Stomach smooth muscle (tissue), 2 donors: Measurements from ENCODE around the gene PPP1R12C.

Experiments used
- H3K27ac ChIP-seq: one replicate; pipeline ENCODE4 v1.7.0; 2013; ENCODE audit warnings: mild to moderate bottlenecking, low read length, inconsistent platforms
- H3K27me3 ChIP-seq, 2 donors: one replicate each; pipeline ENCODE4 v1.7.0; 2013; ENCODE audit warnings: low read length in 2 of 2; ENCODE audit not compliant: insufficient read depth in 2 of 2, control insufficient read depth in 1 of 2
- H3K36me3 ChIP-seq, 2 donors: one replicate each; pipeline ENCODE4 v1.7.0; 2013; ENCODE audit warnings: low read length in 2 of 2; ENCODE audit not compliant: control insufficient read depth in 2 of 2, insufficient read depth in 2 of 2
- H3K4me1 ChIP-seq: one replicate; pipeline ENCODE4 v1.7.0; 2013; ENCODE audit warnings: low read length; ENCODE audit not compliant: control insufficient read depth, insufficient read depth
- H3K4me3 ChIP-seq, 2 donors: one replicate each; pipeline ENCODE4 v1.7.0; 2013; ENCODE audit warnings: low read length in 2 of 2
- H3K9ac ChIP-seq, 2 donors: one replicate each; pipeline ENCODE4 v1.7.0; 2013; ENCODE audit warnings: low read length in 2 of 2, mild to moderate bottlenecking in 1 of 2
- H3K9me3 ChIP-seq, 2 donors: one replicate each; pipeline ENCODE4 v1.7.0; 2013; ENCODE audit warnings: low read length in 2 of 2; ENCODE audit not compliant: control insufficient read depth in 2 of 2
- donor health status: healthy.
- donor health status: Pancreatic carcinoma.

The PPP1R12C gene

DNA sequence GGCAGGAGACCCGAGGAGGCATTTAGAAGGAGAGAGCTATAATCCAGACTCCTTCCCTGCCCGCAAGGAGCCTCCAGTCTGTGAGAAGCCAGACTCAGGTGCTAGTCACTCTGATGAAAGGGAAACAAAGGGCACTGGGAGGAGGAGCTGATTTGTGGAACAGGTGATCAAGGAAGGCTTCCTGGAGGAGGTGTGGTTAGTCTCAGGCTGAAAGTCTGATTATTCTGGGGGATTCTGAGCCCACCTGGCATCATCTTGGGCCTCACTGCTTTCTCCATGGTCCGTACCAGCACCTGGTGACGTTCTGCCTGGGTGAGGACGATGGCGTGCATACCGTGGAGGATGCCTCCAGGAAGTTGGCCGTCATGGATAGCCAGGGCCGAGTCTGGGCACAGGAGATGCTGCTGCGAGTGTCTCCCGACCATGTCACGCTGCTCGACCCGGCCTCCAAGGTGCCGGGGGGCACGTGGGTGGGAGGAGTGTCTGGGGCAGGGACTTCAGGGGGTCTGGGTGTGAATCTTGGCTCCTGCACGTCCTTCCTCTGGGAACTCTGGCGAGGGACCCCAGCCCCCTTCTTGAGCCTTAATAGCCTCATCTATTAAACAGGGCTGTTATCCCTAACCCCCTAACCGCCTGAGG is 37.9 kb downstream of the PPP1R12C start:
- no peak overlapping the region for H3K27ac ChIP-seq
- H3K9ac ChIP-seq: no peak overlapping the region
- peaks cover 24% of the 10 kb centered on the region for H3K4me1 ChIP-seq
- peaks cover 59 to 70% of the 10 kb centered on the region in 2 donors for H3K27me3 ChIP-seq
- no peaks in the 10 kb centered on the region for H3K9me3 ChIP-seq
- no peaks in the 10 kb centered on the region for H3K36me3 ChIP-seq
- no peak overlapping the region for H3K4me3 ChIP-seq

DNA sequence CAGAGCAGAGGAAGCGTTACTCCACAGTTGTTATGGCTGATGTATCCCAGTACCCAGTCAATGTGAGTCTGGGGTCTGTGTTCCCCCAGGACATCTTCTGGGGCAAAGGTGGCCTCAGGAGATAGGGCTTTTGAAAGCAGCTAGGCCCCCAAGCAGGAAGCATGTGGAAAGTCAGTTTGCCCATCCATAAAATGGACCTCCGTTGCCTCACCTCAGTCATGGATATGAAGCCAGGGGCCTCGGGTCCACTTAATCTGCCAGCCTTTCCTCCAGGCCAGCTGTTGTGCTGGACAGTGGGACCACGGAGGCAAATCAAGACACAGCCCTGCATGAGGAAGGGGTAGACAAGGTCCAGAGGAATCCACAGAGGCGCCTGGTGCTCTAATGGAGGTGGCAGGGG is 38.4 kb downstream of the PPP1R12C start:
- Histone ChIP-seq H3K27ac (no peak overlapping the region), H3K27me3 (peaks cover 57 to 65% of the 10 kb centered on the region in 2 donors), H3K4me1 (peaks cover 24% of the 10 kb centered on the region)

DNA sequence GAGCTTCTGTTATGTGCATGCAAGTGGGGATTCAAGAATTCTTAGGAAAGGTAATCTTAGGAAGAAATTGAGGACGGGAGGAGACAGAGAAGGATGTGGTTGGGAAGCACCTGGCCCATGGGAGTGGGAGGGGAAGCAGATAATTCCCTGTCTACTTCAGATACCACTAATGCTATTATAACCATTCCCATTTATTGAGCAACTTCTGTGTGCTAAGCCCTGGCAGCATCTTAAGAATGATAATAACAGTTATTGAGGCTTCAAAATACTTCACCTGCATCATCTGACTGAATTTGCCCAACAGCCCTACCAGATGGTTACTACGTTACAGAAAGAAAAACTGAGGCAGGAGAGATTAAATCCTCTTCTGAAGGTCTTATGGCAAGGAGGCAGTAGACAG is 40.3 kb downstream of the PPP1R12C start:
- no peak overlapping the region for H3K4me3 ChIP-seq
- peaks cover 19% of the 10 kb centered on the region for H3K4me1 ChIP-seq
- no peak overlapping the region for H3K27ac ChIP-seq
- H3K9ac ChIP-seq: no peak overlapping the region
- peaks cover 4 to 5% of the 10 kb centered on the region in 2 donors for H3K9me3 ChIP-seq
- H3K27me3 ChIP-seq: peaks cover 42 to 50% of the 10 kb centered on the region in 2 donors
- H3K36me3 ChIP-seq: no peaks in the 10 kb centered on the region

More for the DNA sequence above, 38.4 kb downstream of the PPP1R12C start:
- no peaks in the 10 kb centered on the region for H3K36me3 ChIP-seq
- H3K4me3 ChIP-seq: no peak overlapping the region
- H3K9me3 ChIP-seq: no peaks in the 10 kb centered on the region
- H3K9ac ChIP-seq: no peak overlapping the region

- Histone ChIP-seq H3K9ac (no peak overlapping the region), H3K27me3 (peaks cover 40 to 50% of the 10 kb centered on the region in 2 donors), H3K4me3 (no peak overlapping the region)
Measured at GRCh38 chr19:55076321-55076720, 41.1 kb downstream of the PPP1R12C start.

DNA sequence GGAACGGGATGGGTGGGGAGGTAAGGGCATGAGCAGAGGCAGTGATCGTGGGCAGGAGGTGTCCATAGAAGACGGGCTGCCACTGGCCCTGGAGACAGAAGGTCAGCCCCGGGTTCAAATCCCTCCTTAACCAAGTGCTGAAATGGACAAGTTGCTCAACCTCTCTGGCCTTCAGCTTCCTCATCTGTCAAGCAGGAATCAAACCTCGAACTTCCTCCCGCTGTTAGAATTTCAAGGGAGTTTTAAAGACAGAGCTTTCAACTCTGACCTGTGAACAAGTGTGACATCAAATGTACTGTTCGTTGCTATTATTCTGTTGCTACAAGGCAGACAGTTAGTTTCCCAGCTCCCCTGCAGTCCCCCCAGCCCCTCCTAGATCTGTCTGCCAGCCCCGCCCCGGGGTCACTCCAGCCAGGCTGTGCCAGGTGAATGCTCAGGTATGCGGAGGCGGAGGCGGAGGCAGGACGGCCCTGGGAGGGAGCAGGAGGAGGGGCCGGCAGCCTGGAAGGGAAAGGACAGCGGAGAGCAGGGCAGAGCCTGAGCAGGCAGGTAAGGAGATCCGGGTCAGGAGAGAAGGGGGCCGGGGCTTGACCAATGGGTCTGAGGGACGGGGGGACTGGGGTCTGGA is 42.0 kb downstream of the PPP1R12C start, which contains the start of gene EPS8L1:
TSS of gene EPS8L1 (plus strand) at position 499 of the 628 bp plus-strand sequence. CDS start 576 bp downstream, outside the sequence.
- Histone ChIP-seq H3K36me3 (no peaks in the 10 kb centered on the region), H3K4me3 (no peak within 1 kb of the TSS), H3K27ac (no peak within 1 kb of the TSS), H3K4me1 (peaks cover 4% of the 10 kb centered on the region), H3K27me3 (peaks cover 42 to 50% of the 10 kb centered on the region in 2 donors), H3K9ac (no peak within 1 kb of the TSS), H3K9me3 (peaks cover 4 to 5% of the 10 kb centered on the region in 2 donors)

More at GRCh38 chr19:55076321-55076720, 41.1 kb downstream of the PPP1R12C start:
- Histone ChIP-seq H3K36me3 (no peaks in the 10 kb centered on the region), H3K27ac (no peak overlapping the region), H3K4me1 (peaks cover 12% of the 10 kb centered on the region), H3K9me3 (peaks cover 4 to 5% of the 10 kb centered on the region in 2 donors)

DNA sequence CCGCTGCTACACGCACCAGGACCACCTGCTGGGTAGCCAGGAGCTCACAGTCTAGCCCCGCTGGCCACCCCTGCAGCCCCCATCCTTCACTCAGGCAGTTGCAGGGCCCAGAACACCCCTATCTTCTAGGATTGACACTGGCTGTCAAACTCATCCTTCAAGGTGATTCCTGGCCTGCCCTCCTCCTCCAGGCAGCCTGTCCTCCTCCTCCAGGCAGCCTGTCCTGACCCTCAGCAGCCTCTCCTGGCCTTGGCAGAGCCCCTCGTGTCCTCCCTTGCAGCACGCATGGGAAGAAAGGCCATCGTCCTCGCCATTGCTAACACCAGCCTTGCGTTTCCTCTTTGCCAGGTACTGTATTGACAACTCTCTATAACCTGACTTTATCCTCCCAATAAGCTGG is 45.5 kb downstream of the PPP1R12C start:
- Histone ChIP-seq H3K9ac (no peak overlapping the region), H3K36me3 (no peaks in the 10 kb centered on the region), H3K4me3 (no peak overlapping the region), H3K27me3 (peaks cover 43% of the 10 kb centered on the region in 2 donors), H3K4me1 (peaks cover 3% of the 10 kb centered on the region), H3K9me3 (peaks cover 4 to 8% of the 10 kb centered on the region in 2 donors), H3K27ac (no peak overlapping the region)

DNA sequence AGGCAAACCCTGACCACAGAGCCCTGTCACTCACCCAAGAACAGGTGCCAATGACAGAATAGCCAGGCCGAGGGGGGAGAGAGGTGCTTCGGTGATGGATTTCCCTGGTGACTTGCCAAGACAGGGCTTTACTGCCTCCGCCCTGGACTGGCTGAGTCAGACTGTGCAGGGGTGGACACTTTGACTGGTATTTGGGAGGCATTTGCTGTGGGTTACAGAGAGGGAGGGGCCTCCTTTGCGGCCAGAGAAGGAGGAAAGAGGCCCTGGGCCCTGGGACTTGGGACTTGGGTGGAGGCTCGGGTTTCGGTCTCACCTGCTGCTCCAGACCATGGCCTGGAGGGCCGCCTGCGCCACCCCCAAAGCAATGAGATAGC is 46.3 kb downstream of the PPP1R12C start:
- H3K9me3 ChIP-seq: peaks cover 4 to 8% of the 10 kb centered on the region in 2 donors
- no peak overlapping the region for H3K9ac ChIP-seq
- H3K27ac ChIP-seq: no peak overlapping the region
- peaks cover 40 to 42% of the 10 kb centered on the region in 2 donors for H3K27me3 ChIP-seq
- peaks cover 3% of the 10 kb centered on the region for H3K4me1 ChIP-seq
- H3K4me3 ChIP-seq: no peak overlapping the region
- H3K36me3 ChIP-seq: no peaks in the 10 kb centered on the region

DNA sequence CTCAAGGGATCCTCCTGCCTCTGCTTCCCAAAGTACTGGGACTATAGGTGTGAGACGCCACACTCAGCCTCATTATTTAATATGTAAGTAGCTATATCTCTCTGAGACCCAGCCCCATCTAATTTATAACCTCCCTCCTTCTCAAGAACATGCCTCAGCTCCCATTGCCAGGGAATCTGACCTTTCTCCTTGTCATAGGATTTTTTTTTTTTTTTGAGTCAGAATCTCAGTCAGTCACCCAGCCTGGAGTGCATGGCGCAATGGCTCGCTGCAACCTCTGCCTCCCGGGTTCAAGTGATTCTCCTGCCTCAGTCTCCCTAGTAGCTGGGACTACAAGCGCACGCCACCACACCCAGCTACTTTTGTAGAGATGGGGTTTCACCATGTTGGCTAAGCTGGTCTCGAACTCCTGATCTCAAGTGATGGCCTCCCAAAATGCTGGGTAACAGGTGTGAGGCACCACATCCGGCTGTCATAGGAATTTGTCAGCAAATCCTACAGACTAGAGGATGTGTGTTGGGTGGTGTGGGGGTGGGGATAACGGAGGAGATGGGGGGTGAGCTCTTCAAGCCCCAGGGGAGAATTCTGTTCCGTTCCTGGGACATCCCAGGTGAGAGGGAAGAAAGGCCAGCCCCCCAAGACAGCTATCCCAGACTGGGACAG is 46.8 kb downstream of the PPP1R12C start:
- Histone ChIP-seq H3K9me3 (peaks cover 4 to 8% of the 10 kb centered on the region in 2 donors), H3K27me3 (peaks cover 40% of the 10 kb centered on the region in 2 donors), H3K27ac (no peak overlapping the region), H3K36me3 (no peaks in the 10 kb centered on the region), H3K9ac (no peak overlapping the region), H3K4me3 (no peak overlapping the region), H3K4me1 (peaks cover 3% of the 10 kb centered on the region)

DNA sequence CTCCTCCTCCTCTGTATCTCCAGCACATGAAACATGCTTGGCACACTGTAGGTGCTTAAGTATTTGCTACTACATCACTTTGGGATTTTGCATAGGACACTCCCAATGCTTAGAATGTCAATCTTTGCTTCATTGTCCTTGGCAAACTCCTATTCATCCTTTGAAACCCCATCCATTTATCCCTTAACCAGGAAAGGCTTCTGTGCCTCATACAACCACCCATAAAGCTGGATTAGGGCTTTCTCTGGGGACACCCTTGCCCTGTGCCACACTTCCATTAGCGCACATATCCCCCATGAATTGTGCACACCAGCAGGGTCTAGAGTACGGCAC is 47.6 kb downstream of the PPP1R12C start:
- no peak overlapping the region for H3K4me3 ChIP-seq
- no peak overlapping the region for H3K9ac ChIP-seq
- H3K36me3 ChIP-seq: no peaks in the 10 kb centered on the region
- peaks cover 3% of the 10 kb centered on the region for H3K4me1 ChIP-seq
- peaks cover 33 to 35% of the 10 kb centered on the region in 2 donors for H3K27me3 ChIP-seq
- peaks cover 4 to 8% of the 10 kb centered on the region in 2 donors for H3K9me3 ChIP-seq
- no peak overlapping the region for H3K27ac ChIP-seq

GRCh38 chr19:55068950-55069864 is 48.2 kb downstream of the PPP1R12C start:
- Histone ChIP-seq H3K36me3 (no peaks in the 10 kb centered on the region), H3K4me1 (peaks cover 3% of the 10 kb centered on the region), H3K27ac (no peak overlapping the region), H3K9me3 (peaks cover 4 to 8% of the 10 kb centered on the region in 2 donors), H3K9ac (no peak overlapping the region), H3K27me3 (peaks cover 32 to 34% of the 10 kb centered on the region in 2 donors), H3K4me3 (peak overlapping the region in 1 of 2 donors; percentile 15)
